C4-2B (cell line): ENCODE data around the gene RCSD1.

Experiments used
- ZFX ChIP-seq: fragments of 450-650 bp; IDR thresholded peaks from 2 replicates; pipeline ENCODE4 v1.6.1; 2017
- TF ChIP-seq, protein P1 (sequence below): fragments of 450-650 bp; conservative IDR thresholded peaks from 2 replicates; pipeline ENCODE4 v1.5.1; 2017; ENCODE audit warnings: mild to moderate bottlenecking

DNA sequence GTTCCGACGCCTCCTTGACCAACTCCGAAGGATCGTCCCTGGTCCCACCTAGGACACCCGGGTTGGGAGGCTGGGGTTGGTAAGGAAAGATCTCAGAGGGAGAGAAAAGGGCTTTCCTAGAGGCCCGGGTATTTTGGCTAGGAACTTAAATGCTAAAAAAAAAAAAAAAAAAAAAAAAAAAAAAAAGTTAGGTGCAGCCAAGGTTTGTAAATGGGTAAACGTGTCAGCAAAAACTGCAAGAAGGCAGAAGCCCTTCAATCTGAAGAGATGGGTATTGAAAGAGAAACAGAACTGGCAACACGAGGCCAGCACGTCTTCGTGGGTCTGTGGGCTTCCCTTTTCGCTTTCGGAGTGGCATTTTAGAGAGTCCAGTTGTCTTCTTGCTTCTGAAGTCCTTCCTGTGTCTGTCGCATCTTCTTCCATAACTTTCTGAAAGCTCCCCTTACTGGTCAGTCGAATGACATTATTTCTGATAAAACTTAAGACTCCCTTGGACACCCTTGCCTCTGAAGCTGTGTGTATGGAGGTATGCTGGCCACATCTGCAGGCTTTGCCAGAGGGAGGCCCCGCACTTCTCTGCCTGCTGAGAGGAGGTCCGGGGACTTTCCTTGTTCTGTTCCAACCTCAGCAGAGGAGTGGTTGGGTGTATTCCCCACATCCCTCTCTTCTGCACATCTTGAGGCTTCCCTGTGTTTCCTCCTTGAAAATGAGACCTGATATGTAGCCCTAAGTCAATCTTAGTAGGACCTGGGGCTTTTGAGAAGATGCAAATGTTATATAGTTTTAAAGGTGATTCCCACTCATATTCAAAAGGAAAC is 745 bp downstream of the RCSD1 start:
- TF ChIP-seq, protein P1, sequence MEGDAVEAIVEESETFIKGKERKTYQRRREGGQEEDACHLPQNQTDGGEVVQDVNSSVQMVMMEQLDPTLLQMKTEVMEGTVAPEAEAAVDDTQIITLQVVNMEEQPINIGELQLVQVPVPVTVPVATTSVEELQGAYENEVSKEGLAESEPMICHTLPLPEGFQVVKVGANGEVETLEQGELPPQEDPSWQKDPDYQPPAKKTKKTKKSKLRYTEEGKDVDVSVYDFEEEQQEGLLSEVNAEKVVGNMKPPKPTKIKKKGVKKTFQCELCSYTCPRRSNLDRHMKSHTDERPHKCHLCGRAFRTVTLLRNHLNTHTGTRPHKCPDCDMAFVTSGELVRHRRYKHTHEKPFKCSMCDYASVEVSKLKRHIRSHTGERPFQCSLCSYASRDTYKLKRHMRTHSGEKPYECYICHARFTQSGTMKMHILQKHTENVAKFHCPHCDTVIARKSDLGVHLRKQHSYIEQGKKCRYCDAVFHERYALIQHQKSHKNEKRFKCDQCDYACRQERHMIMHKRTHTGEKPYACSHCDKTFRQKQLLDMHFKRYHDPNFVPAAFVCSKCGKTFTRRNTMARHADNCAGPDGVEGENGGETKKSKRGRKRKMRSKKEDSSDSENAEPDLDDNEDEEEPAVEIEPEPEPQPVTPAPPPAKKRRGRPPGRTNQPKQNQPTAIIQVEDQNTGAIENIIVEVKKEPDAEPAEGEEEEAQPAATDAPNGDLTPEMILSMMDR, result no peak
- TF ChIP-seq ZFX, result no peak
